GM12891 (cell line): ENCODE data around the gene CES5A.
"Not testable (repeated sequence)": the region's sequence is repeated elsewhere in the genome, so short reads cannot be mapped to it uniquely, and the experiment has no call there.

Source experiments
- DNase-seq: peaks from one replicate; pipeline ENCODE4 v3.0.0; 2011; ENCODE audit warnings: low spot score; ENCODE audit not compliant: insufficient read length
- FAIRE-seq: peaks from 2 replicates; lab custom pipeline; 2011; peaks lifted over from hg19 to GRCh38; lab: Jason Lieb, UNC
- PAX5 ChIP-seq: IDR thresholded peaks from 2 replicates; pipeline ENCODE4 v1.6.1; 2011; ENCODE audit warnings: low read length, moderate library complexity, mild to moderate bottlenecking; ENCODE audit not compliant: insufficient read depth, severe bottlenecking
- POLR2A ChIP-seq: IDR thresholded peaks from 2 replicates; pipeline ENCODE4 v1.6.1; 2011; ENCODE audit warnings: low read depth, low read length, control low read depth
- POLR2AphosphoS5 ChIP-seq: IDR thresholded peaks from 2 replicates; pipeline ENCODE4 v1.6.1; 2011; ENCODE audit warnings: low read depth, low read length, control low read depth
- POU2F2 ChIP-seq: IDR thresholded peaks from 2 replicates; pipeline ENCODE4 v1.6.1; 2011; ENCODE audit warnings: low read depth, mild to moderate bottlenecking, control low read depth, low read length, moderate library complexity
- SPI1 ChIP-seq: IDR thresholded peaks from 2 replicates; pipeline ENCODE4 v1.6.1; 2011; ENCODE audit warnings: low read depth, low read length, control low read depth
- TAF1 ChIP-seq: IDR thresholded peaks from 2 replicates; pipeline ENCODE4 v1.6.1; 2011; ENCODE audit warnings: low read depth, low read length, control low read depth

CES5A gene

GRCh38 chr16:55834049-55834448 is 41.1 kb downstream of the CES5A start:
- TF ChIP-seq POLR2AphosphoS5 (no peak), SPI1 (peak; percentile 84)
- FAIRE-seq = no peak
- no peak for DNase-seq

- DNase-seq = no peak
- TF ChIP-seq TAF1 (no peak), POLR2AphosphoS5 (no peak), POLR2A (no peak), PAX5 (no peak)
- FAIRE-seq = no peak
Measured at GRCh38 chr16:55832773-55833691, 42.1 kb downstream of the CES5A start, which contains the start of gene CES1. Gene CES1 (minus strand): TSS chr16:55833096. CDS start chr16:55833055, 41 bp downstream.

GRCh38 chr16:55832425-55832772 is 42.8 kb downstream of the CES5A start:
- FAIRE-seq (no peak), DNase-seq (no peak)
- no peak for TF ChIP-seq POU2F2
- no peak for TF ChIP-seq POLR2AphosphoS5
- TF ChIP-seq POLR2A = no peak
- no peak for TF ChIP-seq SPI1
- TF ChIP-seq TAF1 = no peak
- no peak for TF ChIP-seq PAX5

- no peak for FAIRE-seq
- no peak for DNase-seq
- TF ChIP-seq SPI1 (no peak), POLR2A (no peak), POLR2AphosphoS5 (no peak), TAF1 (no peak), PAX5 (no peak), POU2F2 (no peak)
Measured at GRCh38 chr16:55830658-55831294, 44.4 kb downstream of the CES5A start.

GRCh38 chr16:55829232-55829631 is 45.9 kb downstream of the CES5A start:
- not testable (repeated sequence) for FAIRE-seq, DNase-seq

GRCh38 chr16:55828680-55829079 is 46.5 kb downstream of the CES5A start:
- no peak for FAIRE-seq
- DNase-seq = no peak
- TF ChIP-seq TAF1 (no peak), SPI1 (no peak)

- no peak for TF ChIP-seq TAF1
- TF ChIP-seq SPI1 = no peak
- no peak for TF ChIP-seq POLR2AphosphoS5
- TF ChIP-seq POLR2A = no peak
- no peak for TF ChIP-seq POU2F2
- no peak for TF ChIP-seq PAX5
- FAIRE-seq (no peak), DNase-seq (no peak)
Measured at GRCh38 chr16:55825115-55825728, 50.0 kb downstream of the CES5A start.

- TF ChIP-seq SPI1 = no peak
- no peak for TF ChIP-seq PAX5
- no peak for TF ChIP-seq POLR2A
- TF ChIP-seq TAF1 = no peak
- TF ChIP-seq POLR2AphosphoS5 = no peak
- TF ChIP-seq POU2F2 = no peak
- DNase-seq (no peak), FAIRE-seq (no peak)
Measured at GRCh38 chr16:55824473-55825000, 50.6 kb downstream of the CES5A start.

GRCh38 chr16:55822280-55822810 is 52.8 kb downstream of the CES5A start:
- DNase-seq (no peak), FAIRE-seq (no peak)
- no peak for TF ChIP-seq POLR2AphosphoS5
- no peak for TF ChIP-seq POLR2A
- no peak for TF ChIP-seq SPI1
- TF ChIP-seq PAX5 = no peak
- no peak for TF ChIP-seq TAF1
- no peak for TF ChIP-seq POU2F2
